ENCODE data around the gene AOPEP.

Gene AOPEP

GRCh38 chr9:94894094-94894699, 167.7 kb downstream of the AOPEP start:
- FAIRE-seq: peak; percentile 72

DNA sequence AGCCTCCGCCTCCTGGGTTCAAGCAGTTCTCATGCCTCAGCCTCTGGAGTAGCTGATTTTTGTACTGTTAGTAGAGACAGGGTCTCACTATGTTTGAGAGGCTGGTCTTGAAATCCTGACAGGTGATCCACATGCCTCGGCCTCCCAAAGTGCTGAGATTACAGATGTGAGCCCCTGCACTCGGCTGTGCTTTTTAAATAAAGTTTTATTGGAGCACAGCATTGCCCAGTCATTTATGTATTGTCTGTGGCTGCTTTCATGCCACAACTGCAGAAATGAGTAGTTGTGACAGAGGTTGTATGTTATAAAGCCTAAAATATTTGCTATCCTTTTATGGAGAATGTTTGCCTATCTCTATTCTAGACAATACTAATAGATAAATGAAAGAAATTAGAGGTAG, 169.2 kb downstream of the AOPEP start:
- FAIRE-seq: no peak
- DNase-seq (ENCODE audit: low spot score): no peak

More at GRCh38 chr9:94894094-94894699, 167.7 kb downstream of the AOPEP start:
- DNase-seq (ENCODE audit: low spot score): no peak

DNA sequence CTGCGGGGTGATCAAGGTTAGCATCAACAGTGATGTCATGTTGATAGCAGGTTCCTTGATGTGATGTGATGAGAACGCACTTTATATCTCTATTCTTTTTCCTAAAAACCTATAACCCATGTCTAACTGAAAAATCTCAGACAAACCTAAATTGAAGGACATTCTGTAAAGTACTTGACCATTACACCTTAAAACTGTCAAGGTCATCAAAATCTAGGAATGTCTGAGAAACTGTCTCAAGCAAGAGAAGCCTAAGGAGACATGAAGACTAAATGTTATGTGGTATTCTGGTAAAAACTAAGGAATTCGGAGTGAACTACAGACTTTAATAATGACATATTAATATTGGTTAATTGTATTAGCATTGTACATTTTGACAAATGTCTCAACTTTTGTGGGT, 170.0 kb downstream of the AOPEP start:
- no peak for FAIRE-seq

GRCh38 chr9:94899464-94900221, 173.1 kb downstream of the AOPEP start:
- FAIRE-seq (peak; percentile 93), DNase-seq (ENCODE audit: low spot score) (peak; percentile 74)

More for the DNA sequence above, 170.0 kb downstream of the AOPEP start:
- DNase-seq (ENCODE audit: low spot score): no peak

GRCh38 chr9:94900222-94901018, 173.9 kb downstream of the AOPEP start:
- FAIRE-seq (no peak), DNase-seq (ENCODE audit: low spot score) (peak; percentile 69)

- no peak for FAIRE-seq
- no peak for DNase-seq (ENCODE audit: low spot score)
These were observed 174.5 kb downstream of the AOPEP start for GRCh38 chr9:94901019-94901363.

DNA sequence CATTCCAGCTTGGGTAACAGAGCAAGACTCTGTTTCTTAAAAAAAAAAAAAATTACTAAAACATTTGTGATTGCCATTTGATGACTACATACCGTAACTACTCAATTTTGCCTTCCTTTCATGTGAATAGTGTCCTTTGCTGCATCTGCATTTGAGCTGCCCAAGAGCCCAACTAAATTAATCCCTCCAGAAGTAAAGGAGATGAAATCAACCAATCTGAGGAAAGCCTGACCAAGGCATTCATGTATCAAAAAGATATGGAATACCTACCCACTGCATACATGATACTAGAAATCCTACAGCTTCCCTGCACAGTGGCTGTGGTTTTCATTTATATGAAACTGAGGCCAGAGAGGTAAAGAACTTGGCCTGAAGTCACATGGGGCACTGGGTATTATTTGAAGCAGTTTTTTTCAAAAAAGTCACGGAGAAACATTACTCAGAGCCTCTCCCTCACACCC, 177.5 kb downstream of the AOPEP start:
- peak; percentile 80 for FAIRE-seq
- DNase-seq (ENCODE audit: low spot score): no peak

GRCh38 chr9:94904806-94905205, 178.3 kb downstream of the AOPEP start:
- DNase-seq (ENCODE audit: low spot score) (no peak), FAIRE-seq (no peak)

DNA sequence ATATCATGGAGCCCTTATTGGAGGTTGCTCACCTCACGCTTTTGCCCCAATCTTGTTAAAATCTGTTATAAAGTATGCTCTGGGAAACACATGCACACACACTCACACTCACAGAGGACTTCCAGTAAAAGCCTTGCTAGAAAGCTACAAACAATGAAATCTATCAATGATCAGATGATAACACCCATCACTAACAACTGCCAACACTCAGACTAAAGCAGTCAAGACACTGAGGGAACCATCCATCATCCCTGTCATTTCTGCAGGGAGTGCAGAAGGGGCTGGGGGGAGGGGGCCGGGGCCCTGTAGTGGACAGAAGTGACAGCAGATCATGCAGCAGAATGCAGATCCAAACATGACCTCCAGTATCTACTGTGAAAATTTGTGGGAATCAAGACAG, 179.1 kb downstream of the AOPEP start:
- FAIRE-seq (no peak), DNase-seq (ENCODE audit: low spot score) (no peak)

DNA sequence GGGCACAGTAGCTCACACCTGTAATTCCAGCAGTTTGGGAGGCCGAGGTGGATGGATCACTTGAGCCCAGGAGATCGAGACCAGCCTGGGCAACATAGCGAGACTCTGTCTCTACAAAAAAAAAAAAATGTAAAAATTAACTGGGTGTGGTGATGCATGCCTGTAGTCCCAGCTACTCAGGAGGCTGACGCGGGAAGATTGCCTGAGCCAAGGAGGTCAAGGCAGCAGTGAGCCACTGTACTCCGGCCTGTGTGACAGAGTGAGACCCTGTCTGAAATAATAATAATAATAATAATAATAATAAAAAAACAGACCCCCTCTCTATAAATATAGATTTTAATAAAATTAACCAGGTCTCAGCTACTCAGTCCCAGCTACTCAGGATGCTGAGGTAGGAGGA, 179.7 kb downstream of the AOPEP start:
- DNase-seq (ENCODE audit: low spot score) (no peak), FAIRE-seq (no peak)

GRCh38 chr9:94906713-94907112, 180.2 kb downstream of the AOPEP start:
- DNase-seq (ENCODE audit: low spot score) (no peak), FAIRE-seq (no peak)

GRCh38 chr9:94907264-94907936, 180.9 kb downstream of the AOPEP start:
- no peak for FAIRE-seq
- DNase-seq (ENCODE audit: low spot score): no peak

DNA sequence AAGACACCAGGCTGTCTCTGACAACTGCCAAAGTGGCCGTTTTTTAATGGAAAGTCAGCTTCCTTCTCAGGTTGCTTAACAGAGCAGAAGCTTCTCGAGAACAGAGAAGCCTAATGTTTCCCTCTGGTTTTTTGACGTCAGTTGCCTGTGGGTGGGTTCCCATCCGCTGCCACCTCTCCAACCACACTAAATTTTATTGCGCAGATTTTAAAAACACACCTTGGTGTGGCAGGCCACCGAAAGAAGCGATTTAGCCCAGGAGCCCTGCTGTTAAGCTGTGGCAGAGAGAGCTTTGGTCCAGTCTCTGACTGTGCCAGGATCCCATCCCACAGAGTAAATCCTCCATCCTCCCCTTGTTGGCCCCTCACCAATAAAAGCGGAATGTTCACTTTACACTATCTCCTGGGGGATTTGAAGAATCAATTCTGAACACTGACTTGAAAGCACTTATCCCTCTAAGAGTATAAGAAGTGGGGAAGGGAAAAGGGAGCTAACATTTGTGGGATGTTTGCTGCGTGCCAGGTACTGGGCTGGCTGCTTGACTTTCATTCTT, 181.6 kb downstream of the AOPEP start:
- DNase-seq (ENCODE audit: low spot score) (no peak), FAIRE-seq (no peak)

DNA sequence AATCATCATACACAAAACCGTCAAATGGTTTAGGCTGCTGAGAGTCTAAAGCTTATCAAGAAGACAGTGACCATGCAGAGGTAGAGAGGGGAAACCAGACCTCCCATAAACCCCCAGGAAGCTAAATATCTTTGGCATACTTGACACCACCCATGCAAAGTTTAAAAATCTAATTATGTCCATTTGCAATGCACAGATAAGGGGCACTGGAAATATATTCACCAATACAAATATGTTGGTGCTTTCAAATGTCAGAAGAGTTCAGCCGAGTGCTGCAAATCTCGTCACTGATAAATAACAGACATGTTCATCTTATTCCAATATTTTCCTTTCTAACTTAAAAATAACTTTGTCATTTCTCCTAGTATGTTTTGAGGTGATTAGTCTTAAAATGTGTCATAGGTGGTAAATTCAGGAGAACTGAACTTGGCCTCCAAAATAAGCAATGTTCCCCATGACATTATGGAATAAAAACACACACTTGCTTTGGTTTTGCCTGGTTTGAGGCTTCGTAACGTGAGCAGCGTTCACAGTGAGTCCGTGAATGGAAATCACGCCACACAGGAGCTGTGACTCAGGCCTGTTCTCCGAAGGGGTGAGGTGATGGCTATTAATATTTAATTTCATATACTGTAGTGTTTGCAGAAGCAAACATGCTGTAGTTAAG, 182.2 kb downstream of the AOPEP start:
- FAIRE-seq: peak; percentile 94
- DNase-seq (ENCODE audit: low spot score): peak; percentile 97

GRCh38 chr9:94909250-94909894, 182.9 kb downstream of the AOPEP start:
- FAIRE-seq: no peak

GRCh38 chr9:94909965-94910730, 183.6 kb downstream of the AOPEP start:
- FAIRE-seq: no peak

More at GRCh38 chr9:94909250-94909894, 182.9 kb downstream of the AOPEP start:
- DNase-seq (ENCODE audit: low spot score): peak; percentile 69

DNA sequence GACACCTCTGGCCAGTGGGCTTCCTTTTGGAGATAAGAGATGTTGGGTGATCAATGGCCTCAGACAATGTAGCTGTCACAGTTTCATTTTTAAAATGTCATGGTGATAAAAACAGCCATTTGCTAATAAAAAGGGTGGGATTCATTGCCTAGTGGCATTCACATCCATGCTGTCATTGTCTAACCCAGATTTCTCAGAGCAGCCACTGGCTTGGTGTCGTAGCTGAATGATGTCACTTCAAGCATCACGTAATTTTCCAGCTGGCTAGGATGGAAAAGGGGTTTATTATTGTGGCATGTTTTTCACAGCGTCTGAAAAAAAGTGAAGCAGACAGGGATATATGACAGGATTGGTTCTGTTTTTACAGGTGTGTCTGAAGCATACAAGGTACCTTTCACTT, 184.7 kb downstream of the AOPEP start:
- FAIRE-seq (no peak), DNase-seq (ENCODE audit: low spot score) (peak; percentile 30)

More at GRCh38 chr9:94909965-94910730, 183.6 kb downstream of the AOPEP start:
- no peak for DNase-seq (ENCODE audit: low spot score)

DNA sequence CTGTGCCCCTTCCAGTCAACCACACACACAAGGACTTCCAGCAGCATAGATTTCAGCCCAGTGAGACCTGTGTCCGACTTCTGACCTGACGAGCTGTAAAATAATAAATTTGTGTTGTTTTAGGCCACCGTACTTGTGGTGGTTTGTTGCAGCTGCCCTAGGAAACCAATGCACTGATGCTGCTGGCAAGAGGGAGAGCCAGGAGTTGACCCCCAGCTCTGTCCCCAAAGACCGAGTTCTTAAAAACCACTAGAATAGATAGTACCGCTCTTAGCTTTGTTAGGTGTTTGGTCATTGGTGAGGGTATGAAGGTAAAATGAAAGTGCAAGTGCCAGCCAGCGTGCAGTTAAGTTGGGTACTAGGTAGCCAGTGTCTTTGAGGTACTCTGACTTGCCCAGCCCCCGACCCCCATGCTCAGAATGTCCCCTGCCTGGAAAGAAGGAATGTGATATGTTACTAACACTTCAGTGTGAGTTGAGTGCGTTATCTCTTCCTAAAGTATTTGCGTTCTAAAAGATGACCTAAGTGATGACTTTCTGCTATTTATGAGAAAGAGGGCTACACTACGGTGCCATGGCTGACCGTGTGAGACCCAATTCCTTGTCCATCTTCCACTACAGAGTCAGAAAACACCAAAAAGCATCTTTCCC, 185.6 kb downstream of the AOPEP start:
- DNase-seq (ENCODE audit: low spot score): peak; percentile 64
- no peak for FAIRE-seq
